Upper lobe of left lung (tissue), 6 donors: Measurements from ENCODE around the gene KLF16. TPM values are rescaled to one million over a fixed set of nuclear protein-coding genes. Genes with fewer than 3 reads are reported as not detected.

Experiments used
- ATAC-seq, 2 donors: fragments of 200-7000 bp; cut with Tn5 transposase; one replicate each; pipeline ENCODE4 v1.9.1; 2022; ENCODE audit warnings: mild to moderate bottlenecking in 2 of 2, moderate library complexity in 2 of 2; ENCODE audit not compliant: low FRiP score in 2 of 2
- DNase-seq, 2 donors: peaks; one replicate each; pipeline ENCODE4 v3.0.0-alpha.2; 2019 to 2020
- H3K27ac ChIP-seq, 4 donors: fragments of 200-600 bp; sonication (generic); one replicate each; pipeline ENCODE4 v1.5.1; 2016 to 2019
- H3K27me3 ChIP-seq, 4 donors: fragments of 200-600 bp; sonication (generic); one replicate each; pipeline ENCODE4 v1.5.1; 2017 to 2019
- H3K36me3 ChIP-seq, 4 donors: fragments of 200-600 bp; sonication (generic); one replicate each; pipeline ENCODE4 v1.5.1; 2016 to 2019
- H3K4me1 ChIP-seq, 4 donors: fragments of 200-600 bp; sonication (generic); one replicate each; pipeline ENCODE4 v1.5.1; 2018 to 2019
- H3K4me3 ChIP-seq, 4 donors: fragments of 200-600 bp; sonication (generic); one replicate each; pipeline ENCODE4 v1.5.1; 2017 to 2019; ENCODE audit warnings: mild to moderate bottlenecking in 2 of 4, moderate library complexity in 1 of 4
- H3K9me3 ChIP-seq, 4 donors: fragments of 200-600 bp; sonication (generic); one replicate each; pipeline ENCODE4 v1.5.1; 2018 to 2019
- EP300 ChIP-seq, 4 donors: sonication (generic); formaldehyde crosslinking; IDR thresholded peaks; one replicate each; pipeline ENCODE4 v1.5.1; 2017; ENCODE audit warnings: antibody characterized with exemption in 4 of 4, control low read depth in 2 of 4
- POLR2A ChIP-seq, 4 donors: fragments of 450-650 bp; IDR thresholded peaks; one replicate each; pipeline ENCODE4 v1.5.1; 2016 to 2017; ENCODE audit warnings: antibody characterized with exemption in 4 of 4, mild to moderate bottlenecking in 2 of 4
- POLR2AphosphoS5 ChIP-seq, 2 donors: sonication (generic); formaldehyde crosslinking; IDR thresholded peaks; one replicate each; pipeline ENCODE4 v1.5.1; 2017; ENCODE audit warnings: antibody characterized with exemption in 2 of 2
- WGBS, 2 donors: methylation state at CpG; one replicate each; pipeline ENCODE4 v1.1.5; 2017 to 2018; 5-methylcytosine and 5-hydroxymethylcytosine counted together
- total RNA-seq, 6 donors: library from RNA; depleted of rRNA in 4 of 6; stranded (reverse); fragments of >200 nt in 4 of 6; gene quantifications; one replicate each; pipeline versions ENCODE4 v1.1.0 to v1.2.1, GENCODE V29; 2016 to 2021
- TF ChIP-seq, protein P1 (sequence below), 6 experiments: fragments of 450-650 bp in 4 of 6; fragments of 200-600 bp in 2 of 6; sonication (generic) in 2 of 6; IDR thresholded peaks; one replicate each; pipeline ENCODE4 v1.5.1; 2016 to 2019; ENCODE audit warnings: antibody characterized with exemption in 6 of 6
- donor health status: DM: no; HTN: no; CAD: no; lungs with moderate emphysema.
- donor health status: DM: no; HTN: yes; CAD: no; lungs with severe emphysema.

The KLF16 gene
- total RNA-seq, 6 donors from 2014 or later = 6.9 to 39.9 (median 16.4) TPM

DNA sequence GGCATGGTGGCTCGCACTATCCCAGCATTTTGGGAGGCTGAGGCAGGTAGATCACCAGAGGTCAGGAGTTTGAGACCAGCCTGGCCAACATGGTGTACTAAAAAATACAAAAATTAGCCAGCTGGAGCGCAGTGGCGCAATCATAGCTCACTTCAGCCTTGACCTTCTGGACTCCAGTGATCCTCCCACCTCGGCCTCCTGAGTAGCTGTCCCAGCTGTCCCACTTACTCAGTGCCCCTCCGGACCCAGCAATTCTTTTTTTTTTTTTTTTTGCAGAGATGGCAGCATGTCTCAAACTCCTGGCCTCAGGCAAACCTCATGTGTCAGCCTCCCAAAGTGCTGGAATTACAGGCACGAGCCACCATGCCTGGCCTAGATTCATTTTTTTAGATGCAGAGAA lies 39.5 kb upstream of the KLF16 start:
- Histone ChIP-seq H3K4me3 (no peak overlapping the region), H3K36me3 (no peaks in the 10 kb centered on the region), H3K4me1 (peaks cover 27 to 40% (median 32%) of the 10 kb centered on the region in 4 donors), H3K27me3 (no peaks in the 10 kb centered on the region), H3K27ac (peak overlapping the region in 3 of 4 donors; percentile 12 to 52 (median 39)), H3K9me3 (no peaks in the 10 kb centered on the region)
- 70 to 84% methylated on average over 6 of the region's 6 CpGs for WGBS, 2 donors
- DNase-seq = no peak
- ATAC-seq = no peak
- TF ChIP-seq POLR2A (IDR thresholded peaks at IDR 0.05) (no peak), POLR2AphosphoS5 (IDR thresholded peaks at IDR 0.05) (no peak), EP300 (IDR thresholded peaks at IDR 0.05) (no peak)
- TF ChIP-seq, protein P1, sequence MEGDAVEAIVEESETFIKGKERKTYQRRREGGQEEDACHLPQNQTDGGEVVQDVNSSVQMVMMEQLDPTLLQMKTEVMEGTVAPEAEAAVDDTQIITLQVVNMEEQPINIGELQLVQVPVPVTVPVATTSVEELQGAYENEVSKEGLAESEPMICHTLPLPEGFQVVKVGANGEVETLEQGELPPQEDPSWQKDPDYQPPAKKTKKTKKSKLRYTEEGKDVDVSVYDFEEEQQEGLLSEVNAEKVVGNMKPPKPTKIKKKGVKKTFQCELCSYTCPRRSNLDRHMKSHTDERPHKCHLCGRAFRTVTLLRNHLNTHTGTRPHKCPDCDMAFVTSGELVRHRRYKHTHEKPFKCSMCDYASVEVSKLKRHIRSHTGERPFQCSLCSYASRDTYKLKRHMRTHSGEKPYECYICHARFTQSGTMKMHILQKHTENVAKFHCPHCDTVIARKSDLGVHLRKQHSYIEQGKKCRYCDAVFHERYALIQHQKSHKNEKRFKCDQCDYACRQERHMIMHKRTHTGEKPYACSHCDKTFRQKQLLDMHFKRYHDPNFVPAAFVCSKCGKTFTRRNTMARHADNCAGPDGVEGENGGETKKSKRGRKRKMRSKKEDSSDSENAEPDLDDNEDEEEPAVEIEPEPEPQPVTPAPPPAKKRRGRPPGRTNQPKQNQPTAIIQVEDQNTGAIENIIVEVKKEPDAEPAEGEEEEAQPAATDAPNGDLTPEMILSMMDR (IDR thresholded peaks at IDR 0.05) = no peak

DNA sequence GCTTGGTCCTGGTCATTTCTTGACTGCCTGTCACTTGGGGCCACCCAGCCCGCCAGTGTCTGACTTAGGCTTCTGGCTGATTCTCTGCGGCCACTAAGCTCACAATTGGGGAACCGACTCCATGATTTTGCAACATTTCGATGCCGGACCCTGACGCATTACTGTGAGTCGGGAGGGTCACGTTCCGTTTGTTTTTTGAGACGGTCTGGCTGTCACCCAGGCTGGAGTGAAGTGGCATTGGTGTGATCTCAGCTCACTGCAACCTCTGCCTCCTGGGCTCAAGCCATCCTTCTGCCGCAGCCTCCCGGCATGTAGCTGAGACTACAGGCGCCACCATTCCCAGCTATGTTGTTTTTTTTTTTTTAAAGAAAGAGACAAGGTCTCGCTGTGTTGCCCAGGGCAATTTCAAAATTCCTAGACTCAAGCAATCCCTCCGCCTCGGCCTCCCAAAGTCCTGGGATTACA lies 38.6 kb upstream of the KLF16 start:
- 72 to 75% methylated on average over 16 of the region's 16 CpGs for WGBS, 2 donors
- no peaks in the 10 kb centered on the region for H3K9me3 ChIP-seq
- peak; percentile 28 to 75 for TF ChIP-seq POLR2AphosphoS5 (IDR thresholded peaks at IDR 0.05)
- TF ChIP-seq POLR2A (IDR thresholded peaks at IDR 0.05) = peak in 1 of 4 donors; percentile 66
- no peak for TF ChIP-seq EP300 (IDR thresholded peaks at IDR 0.05)
- TF ChIP-seq, protein P1 (IDR thresholded peaks at IDR 0.05) = no peak
- H3K4me3 ChIP-seq = no peak overlapping the region
- DNase-seq (peak in 1 of 2 donors; percentile 76), ATAC-seq (peak in 1 of 2 donors; percentile 8)
- H3K4me1 ChIP-seq = peaks cover 31 to 39% (median 35%) of the 10 kb centered on the region in 4 donors
- peak overlapping the region; percentile 72 to 83 (median 78) for H3K27ac ChIP-seq
- no peaks in the 10 kb centered on the region for H3K27me3 ChIP-seq
- H3K36me3 ChIP-seq = no peaks in the 10 kb centered on the region

DNA sequence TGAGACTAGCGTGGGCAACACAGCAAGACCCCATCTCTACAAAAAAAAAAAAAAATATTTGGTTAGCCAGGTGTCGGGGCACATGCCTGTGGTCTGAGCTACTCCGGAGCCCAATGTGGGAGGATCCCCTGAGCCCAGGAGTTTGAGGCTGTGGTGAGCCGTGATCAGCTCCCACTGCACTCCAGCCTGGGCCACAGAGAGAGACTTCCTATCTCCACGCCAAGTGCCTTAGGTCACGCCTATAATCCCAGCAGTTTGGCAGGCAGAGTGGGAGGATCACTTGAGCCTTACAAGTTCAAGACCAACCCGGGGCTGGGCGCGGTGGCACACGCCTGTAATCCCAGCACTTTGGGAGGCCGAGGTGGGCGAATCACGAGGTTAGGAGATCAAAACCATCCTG lies 33.1 kb upstream of the KLF16 start:
- ATAC-seq (no peak), DNase-seq (no peak)
- WGBS, 2 donors = 73 to 77% methylated on average over 13 of the region's 13 CpGs

DNA sequence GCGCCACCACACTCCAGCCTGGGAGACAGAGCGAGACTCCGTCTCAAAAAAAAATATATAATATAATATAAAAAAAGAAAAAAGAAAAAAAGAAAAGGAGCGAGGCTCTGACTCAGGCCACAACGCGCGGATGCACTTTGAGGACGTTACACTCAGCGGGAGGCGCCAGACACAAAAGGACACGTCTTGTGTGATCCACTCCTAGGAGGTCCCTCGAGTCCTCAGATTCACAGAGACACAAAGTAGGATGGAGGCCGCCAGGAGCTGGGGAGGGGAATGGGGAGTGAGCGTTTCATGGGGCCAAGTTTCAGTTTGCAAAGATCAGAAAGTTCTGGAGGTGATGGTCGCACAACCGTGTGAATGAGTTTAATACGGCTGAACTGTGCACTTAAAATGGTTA lies 30.4 kb upstream of the KLF16 start:
- H3K4me3 ChIP-seq = no peak overlapping the region
- no peaks in the 10 kb centered on the region for H3K36me3 ChIP-seq
- no peak overlapping the region for H3K27ac ChIP-seq
- DNase-seq (no peak), ATAC-seq (no peak)
- WGBS, 2 donors = 88 to 90% methylated on average over 17 of the region's 17 CpGs
- TF ChIP-seq POLR2AphosphoS5 (IDR thresholded peaks at IDR 0.05) (no peak), POLR2A (IDR thresholded peaks at IDR 0.05) (no peak), EP300 (IDR thresholded peaks at IDR 0.05) (no peak)
- TF ChIP-seq, protein P1 (IDR thresholded peaks at IDR 0.05) = no peak
- peaks cover 29 to 34% (median 33%) of the 10 kb centered on the region in 4 donors for H3K4me1 ChIP-seq
- H3K27me3 ChIP-seq = no peaks in the 10 kb centered on the region
- H3K9me3 ChIP-seq = no peaks in the 10 kb centered on the region

More for the DNA sequence above, 33.1 kb upstream of the KLF16 start:
- peak overlapping the region; percentile 67 to 85 (median 76) for H3K27ac ChIP-seq
- peaks cover 29 to 34% (median 33%) of the 10 kb centered on the region in 4 donors for H3K4me1 ChIP-seq
- H3K36me3 ChIP-seq = no peaks in the 10 kb centered on the region
- no peak for TF ChIP-seq EP300 (IDR thresholded peaks at IDR 0.05)
- TF ChIP-seq POLR2AphosphoS5 (IDR thresholded peaks at IDR 0.05) = no peak
- TF ChIP-seq POLR2A (IDR thresholded peaks at IDR 0.05) = no peak
- TF ChIP-seq, protein P1 (IDR thresholded peaks at IDR 0.05) = no peak
- H3K27me3 ChIP-seq = no peaks in the 10 kb centered on the region
- no peak overlapping the region for H3K4me3 ChIP-seq
- no peaks in the 10 kb centered on the region for H3K9me3 ChIP-seq

DNA sequence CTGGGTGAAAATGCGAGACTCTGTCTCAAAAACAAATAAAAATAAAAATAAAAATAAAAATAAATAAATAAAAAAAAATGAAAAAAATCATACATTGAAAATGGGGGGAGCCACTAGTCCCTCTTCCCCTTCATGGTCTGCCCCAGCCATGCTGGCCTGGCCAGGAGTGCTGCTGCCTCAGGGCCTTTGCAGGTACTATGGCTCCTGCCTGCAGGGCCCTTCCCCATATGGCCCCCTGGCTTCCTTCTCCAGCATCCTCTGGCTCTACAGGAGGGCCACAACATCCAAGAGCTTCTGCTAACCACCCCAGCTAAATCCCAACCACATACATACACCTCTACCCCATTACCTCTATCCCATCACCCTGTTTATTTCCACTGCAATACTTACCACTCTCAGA lies 26.5 kb upstream of the KLF16 start:
- ATAC-seq = no peak
- TF ChIP-seq POLR2A (IDR thresholded peaks at IDR 0.05) (no peak), EP300 (IDR thresholded peaks at IDR 0.05) (no peak), POLR2AphosphoS5 (IDR thresholded peaks at IDR 0.05) (no peak)
- TF ChIP-seq, protein P1 (IDR thresholded peaks at IDR 0.05) = no peak
- peaks cover under 1 to 9% (median 5%) of the 10 kb centered on the region in 4 donors for H3K4me1 ChIP-seq
- no peaks in the 10 kb centered on the region for H3K27me3 ChIP-seq
- H3K9me3 ChIP-seq = no peaks in the 10 kb centered on the region
- WGBS, 2 donors = 92 to 100% methylated on average over 1 of the region's 1 CpG
- DNase-seq = no peak
- no peak overlapping the region for H3K27ac ChIP-seq
- no peak overlapping the region for H3K4me3 ChIP-seq
- H3K36me3 ChIP-seq = no peaks in the 10 kb centered on the region
